ENCODE data around the gene NPAS2. TPM values are rescaled to one million over a fixed set of nuclear protein-coding genes. Genes with fewer than 3 reads are reported as not detected.

Gene NPAS2
- total and polyA plus RNA-seq, 2 donors (not counting 3 experiments of a cell fraction or from before 2014, with no cell fraction given), result 29.0 to 53.9 TPM

GRCh38 chr2:100999995-101000394, 180.1 kb downstream of the NPAS2 start:
- Histone ChIP-seq H3K4me3 (replicated peaks in 1 of 3; ENCODE audit: insufficient read depth in 1 of 3, low read depth in 1 of 3, low read length in 3 of 3) (no peak overlapping the region), H3K9ac (replicated peaks; ENCODE audit: extremely low read depth, insufficient read depth, low read length) (no peak overlapping the region), H3K9me1 (replicated peaks; ENCODE audit: control insufficient read depth, extremely low read depth, insufficient read depth, low read length) (no peaks in the 10 kb centered on the region), H3K36me3 (ENCODE audit: control insufficient read depth in 2 of 2, extremely low read depth in 1 of 2, insufficient read depth in 2 of 2, low read length in 2 of 2) (peaks cover 11 to 16% of the 10 kb centered on the region in 2 experiments), H3K27ac (ENCODE audit: insufficient read depth, low read depth, low read length) (no peak overlapping the region), H2AFZ (ENCODE audit: low read depth, low read length) (no peak overlapping the region), H3K4me1 (ENCODE audit: control insufficient read depth, extremely low read depth, insufficient read depth, low read length) (peaks cover 22% of the 10 kb centered on the region), H3K27me3 (ENCODE audit: control insufficient read depth in 2 of 2, insufficient read depth in 2 of 2, low read length in 2 of 2) (no peaks in the 10 kb centered on the region), H4K20me1 (replicated peaks; ENCODE audit: control insufficient read depth, extremely low read depth, insufficient read depth, low read length) (no peaks in the 10 kb centered on the region), H3K79me2 (ENCODE audit: control insufficient read depth, insufficient read depth, low read length) (peaks cover 29% of the 10 kb centered on the region), H3K4me2 (ENCODE audit: insufficient read depth, low read length) (no peak overlapping the region), H3K9me3 (replicated peaks; ENCODE audit: control insufficient read depth, insufficient read depth, low read length) (no peaks in the 10 kb centered on the region)
- ChIA-PET CTCF (no interaction called here), POLR2A (interaction anchor here (0.5 kb wide), 1 partner anchor 9 kb away, joined by 4 read pairs; no protein-coding TSS in a partner anchor)
- DNase-seq (ENCODE audit: low read depth, low spot score) (no peak), FAIRE-seq (no peak)
- intact Hi-C loops (cut with micrococcal nuclease), result no loop called here
- TF ChIP-seq GATA2 (IDR thresholded peaks at IDR 0.05; ENCODE audit: insufficient read depth, insufficient read length, low read depth, low read length) (no peak), EZH2 (IDR thresholded peaks at IDR 0.05; ENCODE audit: borderline replicate concordance, low read depth, low read length, severe bottlenecking) (no peak), CTCF (IDR thresholded peaks at IDR 0.05; ENCODE audit: extremely low read depth in 1 of 2, insufficient read depth in 1 of 2, low read depth in 1 of 2, low read length in 2 of 2) (no peak), POLR2A (IDR thresholded peaks at IDR 0.05; ENCODE audit: low read depth, low read length) (no peak), FOS (IDR thresholded peaks at IDR 0.05; ENCODE audit: borderline replicate concordance, insufficient read depth, low read length) (no peak), POLR2AphosphoS5 (IDR thresholded peaks at IDR 0.05; ENCODE audit: insufficient read depth, low read depth, low read length) (no peak), MYC (IDR thresholded peaks at IDR 0.05; ENCODE audit: low read depth, low read length) (no peak)
- no TSS peak for BruUV-seq (replicated peaks)
- dilution Hi-C loops (cut with MboI; ENCODE audit: extremely low pct_ligation_motif_present, low sequenced_read_pairs), result no loop called here
